Hematopoietic multipotent progenitor cell treated with erythropoietin and hydrocortisone succinate and interleukin-3 and kit ligand, for 6 days (in vitro differentiated cells): ENCODE results near the gene ROR2.

Experiments
- DNase-seq: peaks from one replicate; pipeline ENCODE4 v3.0.0-alpha.2; 2015

Gene ROR2

GRCh38 chr9:91837981-91838731, 111.9 kb downstream of the ROR2 start:
- DNase-seq: peak; percentile 15

GRCh38 chr9:91836515-91836914, 113.5 kb downstream of the ROR2 start:
- DNase-seq: no peak

GRCh38 chr9:91835632-91836031, 114.4 kb downstream of the ROR2 start:
- DNase-seq: no peak

GRCh38 chr9:91835216-91835615, 114.8 kb downstream of the ROR2 start:
- DNase-seq: no peak

GRCh38 chr9:91834740-91835139, 115.3 kb downstream of the ROR2 start:
- DNase-seq: no peak

- DNase-seq: no peak
Observed at GRCh38 chr9:91833878-91834255, 116.2 kb downstream of the ROR2 start.

- no peak for DNase-seq
Observed at GRCh38 chr9:91833096-91833877, 116.7 kb downstream of the ROR2 start.

- no peak for DNase-seq
Observed at GRCh38 chr9:91832322-91832721, 117.7 kb downstream of the ROR2 start.

GRCh38 chr9:91825866-91826265, 124.2 kb downstream of the ROR2 start:
- DNase-seq: no peak

- DNase-seq: no peak
Observed at GRCh38 chr9:91825422-91825821, 124.6 kb downstream of the ROR2 start.

- no peak for DNase-seq
Observed at GRCh38 chr9:91824601-91825305, 125.3 kb downstream of the ROR2 start.

GRCh38 chr9:91824151-91824550, 125.9 kb downstream of the ROR2 start:
- DNase-seq: no peak

GRCh38 chr9:91820949-91821880, 128.8 kb downstream of the ROR2 start:
- no peak for DNase-seq

- DNase-seq: no peak
Observed at GRCh38 chr9:91820126-91820750, 129.8 kb downstream of the ROR2 start.

- no peak for DNase-seq
Observed at GRCh38 chr9:91818647-91819403, 131.2 kb downstream of the ROR2 start.

GRCh38 chr9:91818225-91818585, 131.8 kb downstream of the ROR2 start:
- peak; percentile 69 for DNase-seq

- DNase-seq: no peak
Observed at GRCh38 chr9:91817493-91818224, 132.4 kb downstream of the ROR2 start.

- DNase-seq: no peak
Observed at GRCh38 chr9:91817106-91817492, 132.9 kb downstream of the ROR2 start.

- no peak for DNase-seq
Observed at GRCh38 chr9:91816356-91816755, 133.7 kb downstream of the ROR2 start.

- no peak for DNase-seq
Observed at GRCh38 chr9:91815896-91816295, 134.1 kb downstream of the ROR2 start.

GRCh38 chr9:91814753-91815152, 135.3 kb downstream of the ROR2 start:
- DNase-seq: no peak
